SK-N-SH treated with all-trans-retinoic acid at 6 μM for 48 hours (cell line): ENCODE results near the gene PYGL.

Source experiments
- ARNTL ChIP-seq: fragments of 450-650 bp; formaldehyde crosslinking; IDR thresholded peaks from 2 replicates; pipeline ENCODE4 v1.5.0; 2020; ENCODE audit warnings: low read depth, mild to moderate bottlenecking, moderate library complexity, borderline replicate concordance
- ESRRG ChIP-seq: fragments of 250-450 bp; sonication (Bioruptor Pico); IDR thresholded peaks from 2 replicates; pipeline ENCODE4 v1.6.1; 2021; ENCODE audit warnings: mild to moderate bottlenecking
- PPARA ChIP-seq: fragments of 250-450 bp; sonication (Bioruptor Pico); IDR thresholded peaks from 2 replicates; pipeline ENCODE4 v1.5.0; 2020; ENCODE audit warnings: mild to moderate bottlenecking, borderline replicate concordance
- ZC3H10 ChIP-seq: fragments of 250-450 bp; sonication (Bioruptor Pico); IDR thresholded peaks from 2 replicates; pipeline ENCODE4 v1.5.1; 2021; ENCODE audit warnings: mild to moderate bottlenecking, moderate library complexity
- ZFP30 ChIP-seq: fragments of 450-650 bp; formaldehyde crosslinking; IDR thresholded peaks from 2 replicates; pipeline ENCODE4 v1.5.0; 2022; ENCODE audit warnings: mild to moderate bottlenecking, moderate library complexity
- ZNF565 ChIP-seq: fragments of 450-650 bp; formaldehyde crosslinking; conservative IDR thresholded peaks from 2 replicates; pipeline ENCODE4 v1.5.0; 2020; ENCODE audit warnings: low read depth, mild to moderate bottlenecking, moderate library complexity
- ZNF70 ChIP-seq: fragments of 450-650 bp; formaldehyde crosslinking; IDR thresholded peaks from 2 replicates; pipeline ENCODE4 v1.5.0; 2020; ENCODE audit warnings: mild to moderate bottlenecking, moderate library complexity
- TF ChIP-seq, protein P1 (sequence below): fragments of 250-450 bp; sonication (Bioruptor Pico); IDR thresholded peaks from 2 replicates; pipeline ENCODE4 v1.5.1; 2021; ENCODE audit warnings: mild to moderate bottlenecking, moderate library complexity
- TF ChIP-seq, protein P2 (sequence below): fragments of 250-450 bp; sonication (Bioruptor Pico); IDR thresholded peaks from 2 replicates; pipeline ENCODE4 v1.8.0; 2021; ENCODE audit warnings: low read depth, mild to moderate bottlenecking, moderate library complexity, borderline replicate concordance
- TF ChIP-seq, protein P3 (sequence below): fragments of 250-450 bp; sonication (Bioruptor Pico); IDR thresholded peaks from 2 replicates; pipeline ENCODE4 v1.5.1; 2020; ENCODE audit warnings: low read depth, mild to moderate bottlenecking, moderate library complexity
- TF ChIP-seq, protein P4 (sequence below): fragments of 250-450 bp; sonication (Bioruptor Pico); IDR thresholded peaks from 2 replicates; pipeline ENCODE4 v1.8.0; 2020; ENCODE audit warnings: mild to moderate bottlenecking, moderate library complexity, borderline replicate concordance

DNA sequence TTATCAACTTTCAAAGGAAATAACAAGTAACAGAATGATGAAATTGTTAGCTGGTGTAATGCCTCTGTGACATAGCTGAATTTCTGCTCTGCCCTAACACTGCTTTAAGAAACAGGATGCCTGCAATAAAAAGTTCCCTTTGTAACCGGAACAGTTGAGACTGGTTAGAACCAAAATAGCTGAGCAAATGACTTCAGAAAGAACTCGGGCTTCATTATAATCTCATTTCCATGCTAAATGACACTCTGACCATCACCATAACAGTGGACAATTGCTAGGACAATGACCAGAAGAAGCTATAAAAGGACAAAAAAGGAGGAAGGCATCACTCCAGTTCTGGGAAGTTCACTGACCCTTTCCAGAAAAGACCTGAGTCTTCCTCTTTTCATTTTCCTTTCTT is 23.5 kb upstream of the PYGL start:
- TF ChIP-seq ARNTL (CRISPR knock-in tag) = no peak
- no peak for TF ChIP-seq ZC3H10
- TF ChIP-seq, protein P1, sequence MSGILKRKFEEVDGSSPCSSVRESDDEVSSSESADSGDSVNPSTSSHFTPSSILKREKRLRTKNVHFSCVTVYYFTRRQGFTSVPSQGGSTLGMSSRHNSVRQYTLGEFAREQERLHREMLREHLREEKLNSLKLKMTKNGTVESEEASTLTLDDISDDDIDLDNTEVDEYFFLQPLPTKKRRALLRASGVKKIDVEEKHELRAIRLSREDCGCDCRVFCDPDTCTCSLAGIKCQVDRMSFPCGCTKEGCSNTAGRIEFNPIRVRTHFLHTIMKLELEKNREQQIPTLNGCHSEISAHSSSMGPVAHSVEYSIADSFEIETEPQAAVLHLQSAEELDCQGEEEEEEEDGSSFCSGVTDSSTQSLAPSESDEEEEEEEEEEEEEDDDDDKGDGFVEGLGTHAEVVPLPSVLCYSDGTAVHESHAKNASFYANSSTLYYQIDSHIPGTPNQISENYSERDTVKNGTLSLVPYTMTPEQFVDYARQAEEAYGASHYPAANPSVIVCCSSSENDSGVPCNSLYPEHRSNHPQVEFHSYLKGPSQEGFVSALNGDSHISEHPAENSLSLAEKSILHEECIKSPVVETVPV (CRISPR knock-in tag) = no peak
- TF ChIP-seq, protein P2, sequence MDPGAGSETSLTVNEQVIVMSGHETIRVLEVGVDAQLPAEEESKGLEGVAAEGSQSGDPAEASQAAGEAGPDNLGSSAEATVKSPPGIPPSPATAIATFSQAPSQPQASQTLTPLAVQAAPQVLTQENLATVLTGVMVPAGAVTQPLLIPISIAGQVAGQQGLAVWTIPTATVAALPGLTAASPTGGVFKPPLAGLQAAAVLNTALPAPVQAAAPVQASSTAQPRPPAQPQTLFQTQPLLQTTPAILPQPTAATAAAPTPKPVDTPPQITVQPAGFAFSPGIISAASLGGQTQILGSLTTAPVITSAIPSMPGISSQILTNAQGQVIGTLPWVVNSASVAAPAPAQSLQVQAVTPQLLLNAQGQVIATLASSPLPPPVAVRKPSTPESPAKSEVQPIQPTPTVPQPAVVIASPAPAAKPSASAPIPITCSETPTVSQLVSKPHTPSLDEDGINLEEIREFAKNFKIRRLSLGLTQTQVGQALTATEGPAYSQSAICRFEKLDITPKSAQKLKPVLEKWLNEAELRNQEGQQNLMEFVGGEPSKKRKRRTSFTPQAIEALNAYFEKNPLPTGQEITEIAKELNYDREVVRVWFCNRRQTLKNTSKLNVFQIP (CRISPR knock-in tag) = no peak
- TF ChIP-seq PPARA (CRISPR knock-in tag) = no peak
- TF ChIP-seq ZNF70 (CRISPR knock-in tag) = no peak
- TF ChIP-seq ZFP30 (CRISPR knock-in tag) = no peak
- TF ChIP-seq, protein P3, sequence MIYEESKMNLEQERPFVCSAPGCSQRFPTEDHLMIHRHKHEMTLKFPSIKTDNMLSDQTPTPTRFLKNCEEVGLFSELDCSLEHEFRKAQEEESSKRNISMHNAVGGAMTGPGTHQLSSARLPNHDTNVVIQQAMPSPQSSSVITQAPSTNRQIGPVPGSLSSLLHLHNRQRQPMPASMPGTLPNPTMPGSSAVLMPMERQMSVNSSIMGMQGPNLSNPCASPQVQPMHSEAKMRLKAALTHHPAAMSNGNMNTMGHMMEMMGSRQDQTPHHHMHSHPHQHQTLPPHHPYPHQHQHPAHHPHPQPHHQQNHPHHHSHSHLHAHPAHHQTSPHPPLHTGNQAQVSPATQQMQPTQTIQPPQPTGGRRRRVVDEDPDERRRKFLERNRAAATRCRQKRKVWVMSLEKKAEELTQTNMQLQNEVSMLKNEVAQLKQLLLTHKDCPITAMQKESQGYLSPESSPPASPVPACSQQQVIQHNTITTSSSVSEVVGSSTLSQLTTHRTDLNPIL (CRISPR knock-in tag) = no peak
- TF ChIP-seq, protein P4, sequence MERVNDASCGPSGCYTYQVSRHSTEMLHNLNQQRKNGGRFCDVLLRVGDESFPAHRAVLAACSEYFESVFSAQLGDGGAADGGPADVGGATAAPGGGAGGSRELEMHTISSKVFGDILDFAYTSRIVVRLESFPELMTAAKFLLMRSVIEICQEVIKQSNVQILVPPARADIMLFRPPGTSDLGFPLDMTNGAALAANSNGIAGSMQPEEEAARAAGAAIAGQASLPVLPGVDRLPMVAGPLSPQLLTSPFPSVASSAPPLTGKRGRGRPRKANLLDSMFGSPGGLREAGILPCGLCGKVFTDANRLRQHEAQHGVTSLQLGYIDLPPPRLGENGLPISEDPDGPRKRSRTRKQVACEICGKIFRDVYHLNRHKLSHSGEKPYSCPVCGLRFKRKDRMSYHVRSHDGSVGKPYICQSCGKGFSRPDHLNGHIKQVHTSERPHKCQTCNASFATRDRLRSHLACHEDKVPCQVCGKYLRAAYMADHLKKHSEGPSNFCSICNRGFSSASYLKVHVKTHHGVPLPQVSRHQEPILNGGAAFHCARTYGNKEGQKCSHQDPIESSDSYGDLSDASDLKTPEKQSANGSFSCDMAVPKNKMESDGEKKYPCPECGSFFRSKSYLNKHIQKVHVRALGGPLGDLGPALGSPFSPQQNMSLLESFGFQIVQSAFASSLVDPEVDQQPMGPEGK (CRISPR knock-in tag) = no peak
- no peak for TF ChIP-seq ESRRG
- no peak for TF ChIP-seq ZNF565 (CRISPR knock-in tag)
